Renal cortical epithelial cell (primary cell): Measurements from ENCODE around the gene TEX10. TPM values are rescaled to one million over a fixed set of nuclear protein-coding genes. Genes with fewer than 3 reads are reported as not detected.
"Not testable (repeated sequence)": the region's sequence is repeated elsewhere in the genome, so short reads cannot be mapped to it uniquely, and the experiment has no call there.

Experiments
- DNase-seq: peaks from one replicate; pipeline ENCODE4 v3.0.0-alpha.2; 2011; ENCODE audit warnings: low read depth
- total RNA-seq: library from RNA; depleted of rRNA; stranded (reverse); fragments of >200 nt; gene quantifications from 2 replicates; pipeline ENCODE4 v1.2.3, GENCODE V29; 2014

The TEX10 gene
- 29.3 and 35.3 TPM in 2 replicates for total RNA-seq

- DNase-seq: peak; percentile 45
Observed at GRCh38 chr9:100352727-100353505, at the start of gene TEX10. TEX10 (minus strand) TSS chr9:100352942; CDS start chr9:100349363, 3,579 bp downstream.

GRCh38 chr9:100401042-100401441 lies 48.3 kb upstream of the TEX10 start:
- DNase-seq: no peak

- DNase-seq: no peak
Observed at GRCh38 chr9:100397529-100398266, 45.0 kb upstream of the TEX10 start.

GRCh38 chr9:100396769-100397168 lies 44.0 kb upstream of the TEX10 start:
- DNase-seq: no peak

GRCh38 chr9:100394816-100395215 lies 42.1 kb upstream of the TEX10 start:
- no peak for DNase-seq

- no peak for DNase-seq
Observed at GRCh38 chr9:100394032-100394695, 41.4 kb upstream of the TEX10 start.

- DNase-seq: not testable (repeated sequence)
Observed at GRCh38 chr9:100392989-100393388, 40.2 kb upstream of the TEX10 start.

- peak; percentile 45 for DNase-seq
Observed at GRCh38 chr9:100379862-100380261, 27.1 kb upstream of the TEX10 start.

- no peak for DNase-seq
Observed at GRCh38 chr9:100377015-100377414, 24.3 kb upstream of the TEX10 start.

- DNase-seq: no peak
Observed at GRCh38 chr9:100375658-100376057, 22.9 kb upstream of the TEX10 start.

- no peak for DNase-seq
Observed at GRCh38 chr9:100372648-100373047, 19.9 kb upstream of the TEX10 start.

- DNase-seq: no peak
Observed at GRCh38 chr9:100370064-100370723, 17.5 kb upstream of the TEX10 start.

- no peak for DNase-seq
Observed at GRCh38 chr9:100368672-100369071, 15.9 kb upstream of the TEX10 start.

GRCh38 chr9:100366121-100366520 lies 13.4 kb upstream of the TEX10 start:
- DNase-seq: no peak

GRCh38 chr9:100364013-100364412 lies 11.3 kb upstream of the TEX10 start:
- DNase-seq: no peak

GRCh38 chr9:100359057-100359456 lies 6.3 kb upstream of the TEX10 start:
- no peak for DNase-seq

GRCh38 chr9:100357501-100357900 lies 4.8 kb upstream of the TEX10 start:
- no peak for DNase-seq

- DNase-seq: no peak
Observed at GRCh38 chr9:100355561-100355960, 2.8 kb upstream of the TEX10 start.

GRCh38 chr9:100354121-100354800 lies 1.5 kb upstream of the TEX10 start:
- DNase-seq: no peak

GRCh38 chr9:100352201-100352726 lies 478 bp downstream of the TEX10 start:
- DNase-seq: no peak

- no peak for DNase-seq
Observed at GRCh38 chr9:100351508-100351907, 1.2 kb downstream of the TEX10 start.
